HK-2 (cell line): ENCODE measurements around the gene MAST3.

Experiments
- DNase-seq: peaks from one replicate; pipeline ENCODE4 v3.0.0-alpha.2; 2018; ENCODE audit not compliant: unreplicated experiment

The MAST3 gene

GRCh38 chr19:18112989-18113478, 15.5 kb downstream of the MAST3 start:
- DNase-seq, result peak; percentile 85

DNA sequence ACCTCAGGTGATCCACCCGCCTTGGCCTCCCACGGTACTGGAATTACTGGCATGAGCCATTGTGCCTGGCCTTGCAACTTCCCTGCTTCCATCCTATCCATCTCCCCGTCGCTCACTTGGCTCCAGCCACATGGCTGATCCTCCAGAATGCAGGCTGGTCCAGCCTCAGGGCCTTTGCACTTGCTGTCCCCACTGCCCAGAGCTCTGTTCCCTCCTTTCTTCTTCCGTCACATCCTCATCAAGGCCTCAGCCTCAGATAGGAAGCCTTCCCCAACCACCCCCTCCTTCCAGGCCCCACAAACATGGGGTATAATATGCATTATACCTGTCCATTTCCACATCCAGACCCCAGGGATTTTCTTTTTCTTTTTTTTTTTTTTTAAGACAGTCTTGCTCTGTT, 16.2 kb downstream of the MAST3 start:
- no peak for DNase-seq

DNA sequence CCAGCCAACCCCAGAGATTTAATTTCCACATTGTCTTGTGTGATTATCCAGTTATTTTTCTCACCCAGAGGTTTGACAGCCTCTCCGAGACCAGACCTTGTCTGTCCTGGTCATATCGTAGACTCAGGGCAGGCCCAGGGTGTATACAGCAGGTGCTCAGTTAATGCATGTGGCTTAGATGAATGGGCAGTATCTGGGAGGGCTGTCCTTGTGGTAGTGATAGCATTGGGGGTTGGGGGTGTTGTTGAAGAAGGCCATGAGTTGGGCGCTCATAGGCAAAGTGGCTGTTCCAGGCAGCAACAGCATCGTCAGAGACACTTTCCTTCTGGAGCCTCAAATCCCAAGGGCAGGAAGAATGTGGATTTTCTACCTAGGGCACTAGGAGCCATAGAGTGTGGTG, 16.9 kb downstream of the MAST3 start:
- DNase-seq, result no peak

GRCh38 chr19:18117364-18117691, 19.8 kb downstream of the MAST3 start:
- DNase-seq, result no peak

DNA sequence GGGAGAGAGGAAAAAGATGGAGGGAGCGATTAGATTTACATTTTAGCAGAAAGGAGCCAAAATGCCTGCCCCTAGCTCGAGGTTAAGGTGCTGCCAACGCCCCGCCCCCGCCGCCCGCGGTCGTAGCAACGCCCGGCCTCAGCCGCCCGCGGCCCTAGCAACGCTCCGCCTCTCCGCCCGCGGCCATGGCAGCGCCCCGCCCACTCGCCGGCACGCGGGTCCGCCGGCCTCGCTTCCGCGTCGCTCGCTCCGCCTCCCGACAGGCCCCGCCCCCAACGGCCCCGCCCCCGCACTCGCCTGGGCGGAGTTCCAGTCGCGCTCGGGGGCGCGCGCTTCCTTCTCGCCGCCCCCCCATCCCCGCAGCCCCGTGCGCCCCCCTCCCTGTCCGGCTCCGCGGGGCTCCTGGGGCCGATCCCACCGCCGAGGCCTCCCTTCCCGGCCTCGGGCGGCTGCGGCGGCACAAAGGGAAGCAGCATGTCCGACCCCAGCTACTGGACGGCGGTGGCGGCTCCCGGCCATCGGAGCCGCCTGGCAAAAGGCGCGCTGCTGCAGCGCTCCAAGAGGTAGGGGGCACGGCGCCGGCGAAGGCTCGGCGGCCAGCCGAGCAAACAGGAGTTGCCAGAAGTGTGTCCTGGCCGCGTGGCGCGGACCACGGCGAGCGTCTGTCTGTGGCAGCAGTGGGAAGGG, 20.3 kb downstream of the MAST3 start:
- DNase-seq, result peak; percentile 90

DNA sequence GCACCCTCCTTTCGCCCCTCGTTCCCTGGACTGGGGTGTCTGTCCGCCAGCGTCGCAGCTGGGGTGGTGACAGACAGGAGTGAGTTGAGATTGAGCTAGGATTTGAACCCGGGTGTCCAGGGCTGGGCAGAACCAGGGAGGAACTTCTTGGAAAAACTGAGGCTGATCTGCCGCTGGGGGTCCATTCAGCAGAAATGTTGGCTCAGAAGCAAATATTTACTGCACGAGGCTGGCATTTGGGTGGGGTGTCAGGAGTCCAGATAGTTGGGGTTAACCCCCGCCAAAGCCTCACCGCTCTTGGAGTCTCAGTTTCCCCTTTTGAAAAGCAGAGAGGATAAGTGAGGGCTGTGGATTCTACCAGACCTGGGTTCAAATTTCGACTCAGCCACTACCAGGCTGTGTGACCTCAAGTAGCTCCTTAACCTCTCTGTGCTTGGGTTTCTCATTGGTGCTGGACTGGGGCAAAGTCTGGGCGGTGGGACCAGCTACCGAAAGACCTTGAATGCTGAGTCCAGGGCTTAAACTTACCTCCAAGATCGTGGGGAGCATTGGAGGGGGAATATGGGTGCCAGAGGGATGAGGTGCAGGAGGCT, 20.9 kb downstream of the MAST3 start:
- no peak for DNase-seq

DNA sequence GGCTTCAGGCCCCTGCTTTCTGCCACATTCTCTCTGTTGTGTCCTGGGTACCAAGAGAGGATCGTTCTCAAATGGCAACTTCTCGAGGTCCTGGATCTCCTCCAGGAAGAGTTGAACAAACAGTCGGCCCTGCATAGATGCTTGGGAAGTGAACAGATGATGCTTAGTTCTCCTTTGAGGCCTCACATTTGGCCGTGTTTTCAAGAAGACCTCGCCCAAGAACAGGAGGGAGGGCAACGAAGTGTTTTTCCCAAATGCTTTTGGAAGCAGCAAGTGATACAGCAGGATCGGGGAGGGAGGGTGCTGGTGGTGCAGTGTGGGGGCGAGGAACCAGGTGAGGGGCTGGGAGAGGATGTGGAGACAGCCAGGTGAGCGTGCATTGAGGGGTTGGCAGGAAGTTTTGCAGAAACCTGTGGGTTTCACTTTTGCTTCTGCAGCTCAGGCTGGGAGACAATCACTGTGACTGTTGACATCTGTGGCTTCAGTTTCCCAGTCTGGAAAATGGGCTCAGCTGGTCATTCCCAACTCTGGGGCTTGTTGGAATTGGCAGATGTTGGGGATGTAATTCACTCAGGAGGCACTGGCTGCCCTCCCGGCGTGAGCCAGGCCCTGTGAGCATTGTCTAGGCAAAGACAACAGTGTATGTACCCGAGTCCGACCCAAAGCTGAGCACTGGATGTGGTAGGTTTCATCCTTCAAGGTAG, 21.6 kb downstream of the MAST3 start:
- no peak for DNase-seq

- no peak for DNase-seq
These were observed 22.1 kb downstream of the MAST3 start for GRCh38 chr19:18119717-18120105.

GRCh38 chr19:18120127-18120526, 22.5 kb downstream of the MAST3 start:
- no peak for DNase-seq

DNA sequence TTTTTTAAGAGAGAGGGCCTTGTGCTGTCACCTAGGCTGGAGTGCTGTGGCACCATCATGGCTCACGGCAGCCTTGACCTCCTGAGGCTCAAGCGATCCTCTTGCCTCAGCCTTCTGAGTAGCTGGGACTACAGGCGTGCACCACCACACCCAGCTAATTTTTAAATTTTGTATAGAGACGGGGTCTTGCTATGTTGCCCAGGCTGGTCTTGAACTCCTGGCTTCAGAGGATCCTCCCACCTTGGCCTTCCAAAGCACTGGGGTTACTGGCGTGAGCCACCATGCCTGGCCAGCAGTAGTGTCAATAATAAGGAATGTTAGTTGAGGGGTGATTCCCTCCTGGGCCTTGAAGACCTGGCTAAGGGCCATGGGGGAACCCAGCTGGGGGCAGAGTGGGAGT, 23.6 kb downstream of the MAST3 start:
- DNase-seq, result no peak

GRCh38 chr19:18122424-18122823, 24.8 kb downstream of the MAST3 start:
- no peak for DNase-seq

- no peak for DNase-seq
These were observed 25.6 kb downstream of the MAST3 start for GRCh38 chr19:18122860-18123795.

DNA sequence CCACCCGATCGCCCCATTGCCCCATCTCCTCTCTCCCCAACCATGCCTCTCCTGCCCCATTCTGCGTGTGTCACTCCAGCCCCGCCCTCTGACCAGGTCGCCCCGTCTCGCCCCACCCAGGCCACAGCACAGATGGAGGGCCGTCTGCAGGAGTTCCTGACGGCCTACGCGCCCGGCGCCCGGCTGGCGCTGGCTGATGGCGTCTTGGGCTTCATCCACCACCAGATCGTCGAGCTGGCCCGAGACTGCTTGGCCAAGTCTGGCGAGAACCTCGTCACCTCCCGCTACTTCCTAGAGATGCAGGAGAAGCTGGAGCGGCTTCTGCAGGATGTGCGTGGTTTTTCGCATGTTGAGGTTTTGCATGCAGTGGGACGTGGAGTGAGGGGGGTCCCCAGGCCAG, 26.2 kb downstream of the MAST3 start:
- DNase-seq, result no peak

- no peak for DNase-seq
These were observed 28.5 kb downstream of the MAST3 start for GRCh38 chr19:18126097-18126496.

GRCh38 chr19:18128044-18128443, 30.5 kb downstream of the MAST3 start:
- DNase-seq, result peak; percentile 27

GRCh38 chr19:18128805-18129204, 31.2 kb downstream of the MAST3 start:
- DNase-seq, result no peak

DNA sequence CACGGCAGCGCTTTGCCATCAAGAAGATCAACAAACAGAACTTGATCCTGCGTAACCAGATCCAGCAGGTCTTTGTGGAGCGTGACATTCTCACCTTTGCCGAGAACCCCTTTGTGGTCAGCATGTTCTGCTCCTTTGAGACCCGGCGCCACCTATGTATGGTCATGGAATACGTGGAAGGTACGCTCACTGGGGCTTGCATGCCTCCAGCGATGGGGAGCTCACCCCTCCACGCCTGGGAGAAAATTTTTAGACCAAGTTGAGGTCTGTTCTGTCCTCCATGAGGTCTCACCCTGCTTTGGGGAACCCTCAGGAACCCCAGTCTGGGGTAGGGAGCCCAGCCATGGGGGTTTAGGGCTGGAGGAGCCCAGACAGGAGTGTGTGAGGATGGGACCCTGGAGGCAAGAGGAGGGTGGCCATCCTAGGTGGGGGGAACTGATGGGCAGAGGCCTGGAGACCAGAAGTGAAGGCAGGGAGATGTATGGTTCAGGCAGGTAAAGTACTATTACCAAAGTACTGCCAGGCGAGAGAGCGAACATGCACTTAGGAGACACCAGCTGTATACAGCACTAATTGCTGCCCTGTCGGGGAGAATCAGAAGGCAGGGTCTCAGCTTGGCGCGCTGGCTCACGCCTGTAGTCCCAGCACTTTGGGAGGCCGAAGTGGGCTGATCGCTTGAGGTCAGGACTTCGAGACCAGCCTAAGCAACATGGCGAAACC, 33.1 kb downstream of the MAST3 start:
- DNase-seq, result no peak

DNA sequence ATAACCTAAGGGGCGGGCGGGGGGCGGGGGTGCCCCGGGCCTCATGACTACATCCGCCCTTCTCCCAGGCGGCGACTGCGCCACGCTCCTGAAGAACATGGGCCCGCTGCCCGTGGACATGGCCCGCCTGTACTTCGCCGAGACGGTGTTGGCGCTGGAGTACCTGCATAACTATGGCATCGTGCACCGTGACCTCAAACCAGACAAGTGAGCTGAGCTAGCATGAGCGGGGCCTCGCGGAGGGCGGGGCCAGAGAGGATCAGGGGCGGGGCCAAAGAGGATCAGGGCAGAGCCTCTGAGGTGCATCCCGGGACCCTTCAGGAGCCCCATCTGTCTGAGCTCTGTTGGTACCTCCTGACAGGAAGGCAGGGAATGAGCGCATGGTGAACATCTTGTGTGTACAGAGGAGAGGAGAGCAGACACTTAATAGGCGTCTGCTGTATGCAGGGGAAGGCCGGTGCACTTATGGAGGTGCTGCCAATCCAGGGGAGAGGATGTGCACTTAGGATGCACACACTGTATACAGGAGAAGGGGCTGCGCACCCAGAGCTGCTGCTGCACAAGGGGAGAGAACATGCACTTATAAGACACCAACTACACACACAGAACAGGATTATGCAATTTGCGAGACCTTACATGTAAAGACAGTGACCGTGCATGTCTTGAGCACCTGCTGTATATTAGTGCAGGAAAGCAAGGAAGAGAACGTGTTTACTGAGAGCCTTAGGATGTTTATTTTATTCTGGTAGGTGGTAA, 34.4 kb downstream of the MAST3 start:
- DNase-seq, result no peak

DNA sequence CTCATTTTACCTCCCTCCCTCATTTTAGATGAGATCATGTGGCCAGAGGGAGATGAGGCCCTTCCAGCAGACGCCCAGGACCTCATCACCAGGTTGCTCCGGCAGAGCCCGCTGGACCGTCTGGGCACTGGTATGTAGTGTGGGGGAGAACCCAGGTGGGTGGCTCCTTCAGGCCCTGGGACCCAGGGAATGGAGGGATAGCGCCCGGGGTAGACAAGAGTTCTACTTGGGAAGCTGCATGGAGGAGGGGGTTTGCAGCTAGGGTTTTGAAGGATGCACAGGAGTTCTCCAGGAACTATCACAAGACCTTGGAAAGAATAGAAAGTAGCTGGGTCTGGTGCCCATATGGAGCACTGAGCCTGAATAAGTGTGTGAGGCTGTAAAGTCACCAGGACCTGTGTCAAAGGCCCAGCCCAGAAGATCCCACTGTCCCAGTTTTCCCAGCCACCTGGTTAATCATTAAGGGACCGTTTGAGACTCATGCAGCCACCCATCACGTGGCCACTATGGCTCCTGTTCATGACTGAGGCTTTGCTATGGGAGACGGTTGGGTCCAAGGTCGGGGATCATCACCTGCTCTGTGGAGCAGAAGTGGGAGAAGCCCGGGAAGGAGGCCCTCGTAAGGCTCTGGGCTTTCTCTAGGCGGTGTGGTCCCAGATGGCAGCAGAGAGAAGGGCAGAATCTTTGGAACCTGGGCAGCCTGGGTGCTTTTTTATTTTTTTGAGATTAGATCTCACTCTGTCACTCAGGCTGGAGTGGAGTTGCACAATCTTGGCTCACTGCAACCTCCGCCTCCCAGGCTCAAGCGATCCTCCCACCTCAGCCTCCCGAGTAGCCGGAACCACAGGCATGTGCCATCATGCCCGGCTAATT, 38.4 kb downstream of the MAST3 start:
- peak; percentile 66 for DNase-seq

DNA sequence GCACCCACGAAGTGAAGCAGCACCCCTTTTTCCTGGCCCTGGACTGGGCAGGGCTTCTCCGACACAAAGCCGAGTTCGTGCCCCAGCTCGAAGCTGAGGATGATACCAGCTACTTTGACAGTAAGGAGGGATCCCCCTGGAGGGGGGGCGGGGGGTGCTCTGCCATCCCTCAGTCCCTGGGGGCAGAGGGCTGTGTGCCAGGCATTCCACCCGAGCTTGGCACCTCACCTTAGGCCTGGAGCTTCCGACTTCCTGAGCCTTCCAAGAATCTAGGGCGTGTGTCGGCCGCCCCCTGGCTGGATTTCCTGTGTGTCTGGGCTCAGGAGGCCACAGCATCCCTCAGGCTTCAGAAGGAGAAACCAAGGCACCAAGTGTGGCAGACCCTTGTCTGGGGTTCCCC, 39.7 kb downstream of the MAST3 start:
- DNase-seq, result no peak
